ENCODE results near the gene SH3RF2. TPM values are rescaled to one million over a fixed set of nuclear protein-coding genes. Genes with fewer than 3 reads are reported as not detected.

SH3RF2 gene
- total RNA-seq, 2 experiments from 2014 or later = not detected

GRCh38 chr5:145976431-145977155 lies 40.2 kb downstream of the SH3RF2 start:
- DNase-seq = no peak
- H3K27ac Mint-ChIP-seq = no peak overlapping the region
- no peak overlapping the region for H3K4me3 Mint-ChIP-seq
- no peak for ATAC-seq
- no peaks in the 10 kb centered on the region for H3K4me1 Mint-ChIP-seq (ENCODE audit: low read depth)
- H3K36me3 Mint-ChIP-seq (ENCODE audit: low read depth) = no peaks in the 10 kb centered on the region
- no peaks in the 10 kb centered on the region for H3K27me3 Mint-ChIP-seq (ENCODE audit: low read depth)
- ChIA-PET CTCF (no interaction called here), POLR2A (no interaction called here)
- H3K9me3 Mint-ChIP-seq (ENCODE audit: insufficient read depth) = no peaks in the 10 kb centered on the region

GRCh38 chr5:145978171-145978570 lies 41.8 kb downstream of the SH3RF2 start:
- H3K4me1 Mint-ChIP-seq (ENCODE audit: low read depth) = no peaks in the 10 kb centered on the region
- H3K27ac Mint-ChIP-seq = no peak overlapping the region
- H3K9me3 Mint-ChIP-seq (ENCODE audit: insufficient read depth) = no peaks in the 10 kb centered on the region
- no peak for DNase-seq
- CTCF ChIA-PET = no interaction called here
- ATAC-seq = no peak
- H3K36me3 Mint-ChIP-seq (ENCODE audit: low read depth) = no peaks in the 10 kb centered on the region
- no peak overlapping the region for H3K4me3 Mint-ChIP-seq
- POLR2A ChIA-PET = no interaction called here
- H3K27me3 Mint-ChIP-seq (ENCODE audit: low read depth) = no peaks in the 10 kb centered on the region

GRCh38 chr5:145978708-145979107 lies 42.3 kb downstream of the SH3RF2 start:
- H3K4me1 Mint-ChIP-seq (ENCODE audit: low read depth) = no peaks in the 10 kb centered on the region
- ChIA-PET CTCF (no interaction called here), POLR2A (no interaction called here)
- H3K36me3 Mint-ChIP-seq (ENCODE audit: low read depth) = no peaks in the 10 kb centered on the region
- no peak overlapping the region for H3K27ac Mint-ChIP-seq
- DNase-seq (no peak), ATAC-seq (no peak)
- no peaks in the 10 kb centered on the region for H3K9me3 Mint-ChIP-seq (ENCODE audit: insufficient read depth)
- no peak overlapping the region for H3K4me3 Mint-ChIP-seq
- no peaks in the 10 kb centered on the region for H3K27me3 Mint-ChIP-seq (ENCODE audit: low read depth)

DNA sequence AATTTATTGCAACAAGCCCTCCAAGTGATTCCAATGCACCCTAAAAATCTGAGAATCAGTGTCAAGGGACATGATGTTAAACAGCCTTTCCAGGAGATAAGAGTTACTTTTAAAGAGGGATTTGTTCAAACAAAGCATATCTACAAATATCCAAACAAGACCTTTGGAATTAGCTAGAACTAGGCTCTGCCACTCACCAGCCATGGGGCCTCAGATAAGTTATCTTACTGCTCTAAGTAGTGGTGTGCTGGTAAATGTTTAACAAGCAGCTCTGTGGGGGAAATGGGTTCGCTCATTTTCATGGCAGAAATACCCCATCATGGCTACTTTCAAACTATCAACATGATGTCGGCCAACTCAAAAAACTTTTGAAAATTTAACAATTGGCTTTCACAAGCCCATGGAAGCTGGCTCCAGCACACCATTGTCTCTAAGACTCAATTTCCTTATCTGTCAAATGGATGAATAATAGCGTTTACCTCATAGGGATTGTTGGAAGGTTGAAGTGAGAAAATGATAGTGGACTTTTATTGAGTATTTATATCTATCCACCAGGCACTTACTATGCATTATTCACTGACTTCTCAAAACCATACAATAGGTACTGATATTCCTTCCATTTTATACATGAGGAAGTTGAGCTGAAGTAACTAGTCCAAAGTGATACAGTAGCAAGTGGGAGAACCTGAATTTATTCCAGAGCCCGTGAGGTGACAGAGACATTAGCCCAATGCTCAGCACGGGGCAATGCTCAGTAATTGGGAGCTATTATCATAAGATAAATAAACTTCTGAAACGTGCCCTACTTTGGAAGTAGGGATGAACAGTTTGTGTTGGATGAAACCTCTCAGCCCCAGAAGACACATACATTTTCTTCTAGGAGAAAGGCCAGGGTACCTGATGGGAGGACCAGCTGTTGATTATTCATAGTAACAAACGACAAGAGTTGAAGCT lies 43.2 kb downstream of the SH3RF2 start:
- Mint-ChIP-seq H3K9me3 (ENCODE audit: insufficient read depth) (no peaks in the 10 kb centered on the region), H3K27me3 (ENCODE audit: low read depth) (no peaks in the 10 kb centered on the region), H3K4me1 (ENCODE audit: low read depth) (no peaks in the 10 kb centered on the region), H3K27ac (no peak overlapping the region), H3K4me3 (no peak overlapping the region), H3K36me3 (ENCODE audit: low read depth) (no peaks in the 10 kb centered on the region)
- DNase-seq (no peak), ATAC-seq (no peak)
- POLR2A ChIA-PET = no interaction called here
- CTCF ChIA-PET = interaction anchor here (0.9 kb wide), 1 partner anchor 10 kb away, joined by 3 read pairs; no protein-coding TSS in a partner anchor

- no peaks in the 10 kb centered on the region for H3K27me3 Mint-ChIP-seq (ENCODE audit: low read depth)
- H3K4me3 Mint-ChIP-seq = no peak overlapping the region
- no peaks in the 10 kb centered on the region for H3K4me1 Mint-ChIP-seq (ENCODE audit: low read depth)
- ATAC-seq = no peak
- no peaks in the 10 kb centered on the region for H3K36me3 Mint-ChIP-seq (ENCODE audit: low read depth)
- DNase-seq = no peak
- no peak overlapping the region for H3K27ac Mint-ChIP-seq
- ChIA-PET CTCF (interaction anchor here (0.9 kb wide), 1 partner anchor 9 kb away, joined by 3 read pairs; no protein-coding TSS in a partner anchor), POLR2A (no interaction called here)
- no peaks in the 10 kb centered on the region for H3K9me3 Mint-ChIP-seq (ENCODE audit: insufficient read depth)
These were observed 43.9 kb downstream of the SH3RF2 start for GRCh38 chr5:145980259-145980658.

DNA sequence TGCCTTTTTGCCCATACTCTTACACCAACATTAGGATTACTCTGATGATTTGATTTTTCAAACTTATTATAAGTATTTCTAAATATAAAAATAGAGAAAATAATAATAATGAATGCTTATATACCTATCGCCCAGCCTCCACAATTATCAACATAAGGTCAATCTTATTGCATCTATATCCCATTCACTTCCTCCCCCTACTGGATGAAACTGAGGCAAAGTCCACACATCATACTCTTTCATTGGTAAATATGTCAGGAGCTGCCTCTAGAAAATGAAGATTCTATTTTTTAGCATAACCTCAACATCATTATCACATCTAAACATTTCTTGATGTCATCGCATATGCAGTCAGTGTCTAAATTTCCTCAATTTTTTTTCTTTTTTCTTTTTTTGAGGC lies 44.3 kb downstream of the SH3RF2 start:
- Mint-ChIP-seq H3K27ac (no peak overlapping the region), H3K36me3 (ENCODE audit: low read depth) (no peaks in the 10 kb centered on the region), H3K27me3 (ENCODE audit: low read depth) (no peaks in the 10 kb centered on the region), H3K9me3 (ENCODE audit: insufficient read depth) (no peaks in the 10 kb centered on the region), H3K4me3 (no peak overlapping the region), H3K4me1 (ENCODE audit: low read depth) (no peaks in the 10 kb centered on the region)
- ChIA-PET POLR2A (no interaction called here), CTCF (no interaction called here)
- DNase-seq (no peak), ATAC-seq (no peak)

- ATAC-seq (no peak), DNase-seq (no peak)
- Mint-ChIP-seq H3K27me3 (ENCODE audit: low read depth) (no peaks in the 10 kb centered on the region), H3K36me3 (ENCODE audit: low read depth) (no peaks in the 10 kb centered on the region), H3K27ac (no peak overlapping the region), H3K4me3 (no peak overlapping the region), H3K9me3 (ENCODE audit: insufficient read depth) (no peaks in the 10 kb centered on the region), H3K4me1 (ENCODE audit: low read depth) (no peaks in the 10 kb centered on the region)
- POLR2A ChIA-PET = no interaction called here
- CTCF ChIA-PET = no interaction called here
These were observed 45.5 kb downstream of the SH3RF2 start for GRCh38 chr5:145981589-145982571.

DNA sequence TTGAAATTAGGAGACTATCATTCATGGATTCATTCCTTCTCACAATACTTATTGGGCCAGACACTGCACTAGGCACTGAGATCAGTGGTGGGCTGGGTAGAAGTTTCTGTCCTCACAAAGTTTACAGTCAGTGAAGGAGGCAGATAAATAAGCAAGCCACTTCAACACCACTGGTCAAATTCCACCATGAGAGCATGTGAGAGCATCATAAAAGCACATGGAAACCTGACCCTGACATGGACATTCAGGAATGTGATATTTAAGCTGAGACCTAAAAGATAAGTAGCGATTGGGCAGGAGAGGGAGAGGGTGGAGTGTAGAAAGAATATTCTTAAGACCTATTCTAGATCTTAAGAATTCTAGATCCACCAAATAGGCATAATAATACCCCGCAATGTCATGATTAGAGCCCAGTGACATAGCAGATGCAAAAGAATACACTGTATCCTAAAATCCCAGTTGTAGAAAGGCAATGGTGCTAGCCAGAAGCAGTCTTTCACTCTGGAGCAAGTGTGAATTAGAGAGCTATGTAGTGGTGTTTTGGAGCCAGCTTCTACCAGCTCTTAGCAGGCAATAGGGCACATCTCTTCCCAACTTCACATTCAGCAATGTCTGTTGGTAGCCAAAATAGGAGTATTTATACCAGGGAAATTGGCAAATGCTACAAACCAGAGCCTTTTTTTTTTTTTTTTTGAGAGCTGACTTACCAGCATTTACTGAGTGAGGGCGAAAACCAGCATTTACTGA lies 46.4 kb downstream of the SH3RF2 start:
- DNase-seq (no peak), ATAC-seq (no peak)
- Mint-ChIP-seq H3K27ac (no peak overlapping the region), H3K36me3 (ENCODE audit: low read depth) (no peaks in the 10 kb centered on the region), H3K4me1 (ENCODE audit: low read depth) (no peaks in the 10 kb centered on the region), H3K9me3 (ENCODE audit: insufficient read depth) (no peaks in the 10 kb centered on the region), H3K27me3 (ENCODE audit: low read depth) (no peaks in the 10 kb centered on the region), H3K4me3 (no peak overlapping the region)
- CTCF ChIA-PET = no interaction called here
- POLR2A ChIA-PET = interaction anchor here (0.5 kb wide), 1 partner anchor 75 kb away, joined by 3 read pairs; no protein-coding TSS in a partner anchor

- DNase-seq (no peak), ATAC-seq (no peak)
- no peak overlapping the region for H3K4me3 Mint-ChIP-seq
- no peaks in the 10 kb centered on the region for H3K9me3 Mint-ChIP-seq (ENCODE audit: insufficient read depth)
- no peak overlapping the region for H3K27ac Mint-ChIP-seq
- no peaks in the 10 kb centered on the region for H3K27me3 Mint-ChIP-seq (ENCODE audit: low read depth)
- no peaks in the 10 kb centered on the region for H3K4me1 Mint-ChIP-seq (ENCODE audit: low read depth)
- CTCF ChIA-PET = no interaction called here
- POLR2A ChIA-PET = interaction anchor here (0.5 kb wide), 1 partner anchor 74 kb away, joined by 3 read pairs; no protein-coding TSS in a partner anchor
- H3K36me3 Mint-ChIP-seq (ENCODE audit: low read depth) = no peaks in the 10 kb centered on the region
These were observed 47.1 kb downstream of the SH3RF2 start for GRCh38 chr5:145983446-145983845.

DNA sequence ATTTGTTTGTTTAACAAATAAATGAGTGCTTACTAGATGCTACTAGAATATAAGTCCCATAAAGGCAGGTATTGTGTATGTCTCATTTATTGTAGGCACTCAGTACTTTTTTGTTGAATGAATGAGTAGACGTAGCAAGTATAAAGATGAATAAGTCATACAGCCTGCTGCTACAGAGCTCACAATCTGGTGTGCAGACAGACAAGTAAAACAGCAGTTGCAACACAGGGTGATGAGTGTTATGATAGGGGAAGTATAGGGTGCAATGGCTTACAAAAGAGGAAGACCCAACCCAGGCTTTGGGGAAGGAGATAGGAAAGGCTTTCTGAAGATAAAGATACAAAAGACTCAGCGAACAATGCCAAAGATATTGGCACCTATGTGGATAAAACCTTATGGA lies 47.7 kb downstream of the SH3RF2 start:
- ChIA-PET CTCF (no interaction called here), POLR2A (no interaction called here)
- no peak for ATAC-seq
- no peak for DNase-seq
- no peaks in the 10 kb centered on the region for H3K4me1 Mint-ChIP-seq (ENCODE audit: low read depth)
- no peak overlapping the region for H3K4me3 Mint-ChIP-seq
- no peaks in the 10 kb centered on the region for H3K27me3 Mint-ChIP-seq (ENCODE audit: low read depth)
- no peak overlapping the region for H3K27ac Mint-ChIP-seq
- no peaks in the 10 kb centered on the region for H3K36me3 Mint-ChIP-seq (ENCODE audit: low read depth)
- no peaks in the 10 kb centered on the region for H3K9me3 Mint-ChIP-seq (ENCODE audit: insufficient read depth)

DNA sequence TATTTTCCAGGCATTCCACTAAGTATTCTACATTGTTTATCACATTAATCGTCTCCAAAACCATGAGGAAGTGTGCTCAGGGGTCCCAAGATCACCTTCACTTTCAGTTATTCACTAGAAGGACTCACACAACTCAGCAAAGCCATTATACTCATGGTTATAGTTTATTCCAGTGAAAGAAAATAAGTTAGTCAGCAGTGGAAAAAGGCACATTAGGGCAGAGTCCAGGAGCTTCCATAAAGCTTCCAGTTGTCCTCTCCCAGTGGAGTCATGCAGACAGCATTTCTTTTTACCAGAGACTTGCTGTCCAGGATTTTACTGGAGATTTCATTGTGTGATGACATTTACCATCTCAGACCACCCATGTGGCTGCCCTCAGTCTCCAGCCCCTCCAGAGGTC lies 51.5 kb downstream of the SH3RF2 start:
- ChIA-PET POLR2A (no interaction called here), CTCF (no interaction called here)
- Mint-ChIP-seq H3K27ac (no peak overlapping the region), H3K36me3 (ENCODE audit: low read depth) (no peaks in the 10 kb centered on the region), H3K4me1 (ENCODE audit: low read depth) (no peaks in the 10 kb centered on the region), H3K9me3 (ENCODE audit: insufficient read depth) (no peaks in the 10 kb centered on the region), H3K27me3 (ENCODE audit: low read depth) (peaks cover 2% of the 10 kb centered on the region), H3K4me3 (no peak overlapping the region)
- ATAC-seq (no peak), DNase-seq (no peak)

Measured in activated CD8-positive, alpha-beta T cell treated with anti-CD3 and anti-CD28 coated beads, Interleukin-2, amount 10 ng/mL, durations not matched to agents 7 days and 5 days (primary cell).